ENCODE measurements around the gene NRXN3. TPM values are rescaled to one million over a fixed set of nuclear protein-coding genes. Genes with fewer than 3 reads are reported as not detected.

The NRXN3 gene
- total RNA-seq, 1 experiment from 2014 or later, result not detected

DNA sequence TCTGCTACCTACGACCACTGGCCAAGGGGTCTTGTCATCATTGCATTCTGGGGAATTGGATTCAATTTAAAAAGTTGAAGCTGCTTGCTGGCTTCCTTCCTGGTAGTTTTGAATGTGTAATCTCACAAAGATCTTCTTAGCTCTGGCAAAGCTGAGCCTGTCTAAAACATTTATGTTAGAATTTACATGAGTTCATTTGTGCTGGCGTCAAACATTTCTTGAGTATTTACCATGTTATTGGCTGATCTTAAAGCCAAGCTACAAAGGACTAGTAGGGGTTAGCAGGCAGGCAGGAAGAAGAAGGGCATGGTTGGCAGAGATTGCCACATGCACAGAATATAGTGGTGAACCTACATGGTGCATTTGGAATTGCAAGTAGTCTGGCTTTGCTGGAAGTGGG is 1596.3 kb downstream of the NRXN3 start:
- RAD21 ChIA-PET (ENCODE audit: low non-redundant PET in 1 of 2, low total read pairs in 2 of 2, uncharacterized antibody in 2 of 2, unreplicated experiment in 2 of 2), result no interaction called here
- DNase-seq (ENCODE audit: low read depth, low spot score) (no peak), ATAC-seq (no peak)
- TF ChIP-seq REST (IDR thresholded peaks at IDR 0.05; ENCODE audit: low read depth), result no peak
- TF ChIP-seq, protein P1, sequence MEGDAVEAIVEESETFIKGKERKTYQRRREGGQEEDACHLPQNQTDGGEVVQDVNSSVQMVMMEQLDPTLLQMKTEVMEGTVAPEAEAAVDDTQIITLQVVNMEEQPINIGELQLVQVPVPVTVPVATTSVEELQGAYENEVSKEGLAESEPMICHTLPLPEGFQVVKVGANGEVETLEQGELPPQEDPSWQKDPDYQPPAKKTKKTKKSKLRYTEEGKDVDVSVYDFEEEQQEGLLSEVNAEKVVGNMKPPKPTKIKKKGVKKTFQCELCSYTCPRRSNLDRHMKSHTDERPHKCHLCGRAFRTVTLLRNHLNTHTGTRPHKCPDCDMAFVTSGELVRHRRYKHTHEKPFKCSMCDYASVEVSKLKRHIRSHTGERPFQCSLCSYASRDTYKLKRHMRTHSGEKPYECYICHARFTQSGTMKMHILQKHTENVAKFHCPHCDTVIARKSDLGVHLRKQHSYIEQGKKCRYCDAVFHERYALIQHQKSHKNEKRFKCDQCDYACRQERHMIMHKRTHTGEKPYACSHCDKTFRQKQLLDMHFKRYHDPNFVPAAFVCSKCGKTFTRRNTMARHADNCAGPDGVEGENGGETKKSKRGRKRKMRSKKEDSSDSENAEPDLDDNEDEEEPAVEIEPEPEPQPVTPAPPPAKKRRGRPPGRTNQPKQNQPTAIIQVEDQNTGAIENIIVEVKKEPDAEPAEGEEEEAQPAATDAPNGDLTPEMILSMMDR (IDR thresholded peaks at IDR 0.05 in 2 of 3, conservative IDR thresholded peaks at IDR 0.05 in 1 of 3; ENCODE audit: borderline replicate concordance in 1 of 3, insufficient read depth in 1 of 3, low read depth in 2 of 3, low read length in 2 of 3), result no peak
- no peak for TF ChIP-seq EZH2 (IDR thresholded peaks at IDR 0.05)
- TF ChIP-seq SP1 (IDR thresholded peaks at IDR 0.05; ENCODE audit: low read depth), result no peak
- no peak for TF ChIP-seq FOSL1 (IDR thresholded peaks at IDR 0.05; ENCODE audit: low read depth)
- TF ChIP-seq CEBPB (IDR thresholded peaks at IDR 0.05; ENCODE audit: low read depth), result no peak
- TF ChIP-seq TCF7L2 (IDR thresholded peaks at IDR 0.05; ENCODE audit: borderline replicate concordance, extremely low read depth, insufficient read depth, insufficient read length), result no peak
- no peak for TF ChIP-seq EZH2phosphoT487 (IDR thresholded peaks at IDR 0.05; ENCODE audit: borderline replicate concordance)
- TF ChIP-seq SRF (IDR thresholded peaks at IDR 0.05; ENCODE audit: low read depth), result no peak
- TF ChIP-seq CBX3 (IDR thresholded peaks at IDR 0.05; ENCODE audit: low read depth), result no peak
- TF ChIP-seq ZFX (IDR thresholded peaks at IDR 0.05), result no peak
- TF ChIP-seq ZBTB33 (IDR thresholded peaks at IDR 0.05; ENCODE audit: extremely low read depth, insufficient replicate concordance, low read length), result no peak
- TF ChIP-seq SIN3A (IDR thresholded peaks at IDR 0.05; ENCODE audit: low read depth), result no peak
- peaks cover 0 to 19% of the 10 kb centered on the region in 2 experiments; a peak in 1 of 4 replicates for H3K9me3 ChIP-seq (ENCODE audit: control insufficient read depth in 1 of 2, insufficient read depth in 1 of 2, low read depth in 1 of 2, low read length in 2 of 2)
- no peaks in the 10 kb centered on the region for H3K4me1 ChIP-seq (ENCODE audit: control insufficient read depth in 1 of 2, insufficient read depth in 2 of 2, low read length in 2 of 2)
- no peaks in the 10 kb centered on the region for H3K9me2 ChIP-seq (ENCODE audit: insufficient read depth)
- no peak overlapping the region for H3K9ac ChIP-seq (ENCODE audit: low read length)
- intact Hi-C loops (cut with micrococcal nuclease), result no loop called here
- POLR2A ChIA-PET, result no interaction called here
- H3K4me2 ChIP-seq (ENCODE audit: low read length), result no peak overlapping the region
- no peak overlapping the region for H3K4me3 ChIP-seq (replicated peaks in 1 of 2; ENCODE audit: low read depth in 1 of 2, low read length in 2 of 2)
- H4K20me1 ChIP-seq (ENCODE audit: insufficient read depth), result no peaks in the 10 kb centered on the region
- no peaks in the 10 kb centered on the region for H3K27me3 ChIP-seq (ENCODE audit: insufficient read depth, low read length)
- H3K36me3 ChIP-seq (ENCODE audit: control insufficient read depth in 1 of 2, insufficient read depth in 2 of 2, low read length in 2 of 2), result no peaks in the 10 kb centered on the region
- no peak overlapping the region for H3K27ac ChIP-seq (ENCODE audit: low read depth, low read length)
- no TSS peak for BruUV-seq (replicated peaks)
- CTCF ChIA-PET, result no interaction called here
- H2AFZ ChIP-seq (ENCODE audit: low read depth, low read length, poor library complexity, severe bottlenecking), result no peak overlapping the region
- H3K79me2 ChIP-seq (ENCODE audit: insufficient read depth, low read length), result no peaks in the 10 kb centered on the region

Measured in HCT116 (cell line).